ENCODE measurements around the gene LRRC23. TPM values are rescaled to one million over a fixed set of nuclear protein-coding genes. Genes with fewer than 3 reads are reported as not detected.
A peak's percentile ranks its signal among the peaks of the same experiment; 100 is the strongest.

Gene LRRC23
- total and polyA plus RNA-seq, 2 experiments from 2014 or later, result 2.4 to 9.1 TPM

GRCh38 chr12:6915789-6916285, 11.2 kb downstream of the LRRC23 start:
- ATAC-seq (no peak), DNase-seq (ENCODE audit: low spot score) (no peak)
- peaks cover 19% of the 10 kb centered on the region for H3K4me1 ChIP-seq (ENCODE audit: insufficient read depth)
- H3K4me3 ChIP-seq, result peak overlapping the region; percentile 92; the same call in 1 of the 2 replicates
- no peak overlapping the region for H3K27ac ChIP-seq (ENCODE audit: low read depth)
- Mint-ChIP-seq H3K36me3 (ENCODE audit: low read depth) (peaks cover 44% of the 10 kb centered on the region), H3K27me3 (ENCODE audit: insufficient read depth, low read depth, poor library complexity) (peaks cover 17% of the 10 kb centered on the region), H3K9me3 (no peaks in the 10 kb centered on the region), H3K27ac (no peak overlapping the region), H3K4me1 (peaks cover 39% of the 10 kb centered on the region), H3K4me3 (peak overlapping the region; percentile 97)
- no peaks in the 10 kb centered on the region for H3K27me3 ChIP-seq (ENCODE audit: insufficient read depth)
- no peaks in the 10 kb centered on the region for H4K20me1 ChIP-seq (replicated peaks; ENCODE audit: insufficient read depth)
- TF ChIP-seq STAT1 (IDR thresholded peaks at IDR 0.05; ENCODE audit: unreplicated experiment), result no peak
- no peak for TF ChIP-seq NANOG (IDR thresholded peaks at IDR 0.05; ENCODE audit: borderline replicate concordance)
- TF ChIP-seq, protein P1, sequence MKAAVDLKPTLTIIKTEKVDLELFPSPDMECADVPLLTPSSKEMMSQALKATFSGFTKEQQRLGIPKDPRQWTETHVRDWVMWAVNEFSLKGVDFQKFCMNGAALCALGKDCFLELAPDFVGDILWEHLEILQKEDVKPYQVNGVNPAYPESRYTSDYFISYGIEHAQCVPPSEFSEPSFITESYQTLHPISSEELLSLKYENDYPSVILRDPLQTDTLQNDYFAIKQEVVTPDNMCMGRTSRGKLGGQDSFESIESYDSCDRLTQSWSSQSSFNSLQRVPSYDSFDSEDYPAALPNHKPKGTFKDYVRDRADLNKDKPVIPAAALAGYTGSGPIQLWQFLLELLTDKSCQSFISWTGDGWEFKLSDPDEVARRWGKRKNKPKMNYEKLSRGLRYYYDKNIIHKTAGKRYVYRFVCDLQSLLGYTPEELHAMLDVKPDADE (IDR thresholded peaks at IDR 0.05), result no peak
- TF ChIP-seq ZNF114 (CRISPR knock-in tag; IDR thresholded peaks at IDR 0.05), result no peak
- no peak for TF ChIP-seq JUNB (IDR thresholded peaks at IDR 0.05; ENCODE audit: unreplicated experiment)
- no peak for TF ChIP-seq CTCF (conservative IDR thresholded peaks at IDR 0.05; ENCODE audit: low read depth in 2 of 2)
- TF ChIP-seq CREB1 (CRISPR knock-in tag; IDR thresholded peaks at IDR 0.05; ENCODE audit: low read depth), result no peak
- TF ChIP-seq EZH2phosphoT487 (IDR thresholded peaks at IDR 0.05; ENCODE audit: unreplicated experiment), result no peak
- no peak overlapping the region for H2AFZ ChIP-seq
- peaks cover 8% of the 10 kb centered on the region for H3K79me2 ChIP-seq (replicated peaks; ENCODE audit: insufficient read depth)
- no peaks in the 10 kb centered on the region for H3K9me2 ChIP-seq (ENCODE audit: insufficient read depth)
- 0 out of 2 replicates have a peak, but pooled peaks cover 15% of the 10 kb centered on the region for H3F3A ChIP-seq (replicated peaks; ENCODE audit: low read depth)
- H3K4me2 ChIP-seq, result peak overlapping the region; percentile 98
- H3K36me3 ChIP-seq (ENCODE audit: insufficient read depth), result peaks cover 6% of the 10 kb centered on the region

- no peak for ATAC-seq
- Histone ChIP-seq H3K79me2 (replicated peaks; ENCODE audit: insufficient read depth) (peaks cover 8% of the 10 kb centered on the region), H3F3A (replicated peaks; ENCODE audit: low read depth) (0 out of 2 replicates have a peak, but pooled peaks cover 15% of the 10 kb centered on the region), H3K36me3 (ENCODE audit: insufficient read depth) (peaks cover 6% of the 10 kb centered on the region), H2AFZ (no peak overlapping the region), H3K27me3 (ENCODE audit: insufficient read depth) (no peaks in the 10 kb centered on the region), H4K20me1 (replicated peaks; ENCODE audit: insufficient read depth) (no peaks in the 10 kb centered on the region), H3K4me2 (no peak overlapping the region), H3K27ac (ENCODE audit: low read depth) (no peak overlapping the region), H3K4me3 (no peak overlapping the region), H3K4me1 (ENCODE audit: insufficient read depth) (peaks cover 19% of the 10 kb centered on the region), H3K9me2 (ENCODE audit: insufficient read depth) (no peaks in the 10 kb centered on the region)
- DNase-seq (ENCODE audit: low spot score), result no peak
- Mint-ChIP-seq H3K4me3 (peak overlapping the region; percentile 97), H3K9me3 (no peaks in the 10 kb centered on the region), H3K27ac (no peak overlapping the region), H3K27me3 (ENCODE audit: insufficient read depth, low read depth, poor library complexity) (peaks cover 17% of the 10 kb centered on the region), H3K4me1 (peaks cover 39% of the 10 kb centered on the region), H3K36me3 (ENCODE audit: low read depth) (peaks cover 50% of the 10 kb centered on the region)
- TF ChIP-seq EZH2phosphoT487 (IDR thresholded peaks at IDR 0.05; ENCODE audit: unreplicated experiment) (no peak), ZNF331 (CRISPR knock-in tag; IDR thresholded peaks at IDR 0.05; ENCODE audit: low read depth) (no peak), POLR2AphosphoS5 (IDR thresholded peaks at IDR 0.05; ENCODE audit: low read depth) (no peak), NANOG (IDR thresholded peaks at IDR 0.05; ENCODE audit: borderline replicate concordance) (no peak), STAT1 (IDR thresholded peaks at IDR 0.05; ENCODE audit: unreplicated experiment) (no peak), ZNF114 (CRISPR knock-in tag; IDR thresholded peaks at IDR 0.05) (no peak), EZH2 (IDR thresholded peaks at IDR 0.05; ENCODE audit: low read depth, unreplicated experiment) (no peak)
- TF ChIP-seq, protein P2, sequence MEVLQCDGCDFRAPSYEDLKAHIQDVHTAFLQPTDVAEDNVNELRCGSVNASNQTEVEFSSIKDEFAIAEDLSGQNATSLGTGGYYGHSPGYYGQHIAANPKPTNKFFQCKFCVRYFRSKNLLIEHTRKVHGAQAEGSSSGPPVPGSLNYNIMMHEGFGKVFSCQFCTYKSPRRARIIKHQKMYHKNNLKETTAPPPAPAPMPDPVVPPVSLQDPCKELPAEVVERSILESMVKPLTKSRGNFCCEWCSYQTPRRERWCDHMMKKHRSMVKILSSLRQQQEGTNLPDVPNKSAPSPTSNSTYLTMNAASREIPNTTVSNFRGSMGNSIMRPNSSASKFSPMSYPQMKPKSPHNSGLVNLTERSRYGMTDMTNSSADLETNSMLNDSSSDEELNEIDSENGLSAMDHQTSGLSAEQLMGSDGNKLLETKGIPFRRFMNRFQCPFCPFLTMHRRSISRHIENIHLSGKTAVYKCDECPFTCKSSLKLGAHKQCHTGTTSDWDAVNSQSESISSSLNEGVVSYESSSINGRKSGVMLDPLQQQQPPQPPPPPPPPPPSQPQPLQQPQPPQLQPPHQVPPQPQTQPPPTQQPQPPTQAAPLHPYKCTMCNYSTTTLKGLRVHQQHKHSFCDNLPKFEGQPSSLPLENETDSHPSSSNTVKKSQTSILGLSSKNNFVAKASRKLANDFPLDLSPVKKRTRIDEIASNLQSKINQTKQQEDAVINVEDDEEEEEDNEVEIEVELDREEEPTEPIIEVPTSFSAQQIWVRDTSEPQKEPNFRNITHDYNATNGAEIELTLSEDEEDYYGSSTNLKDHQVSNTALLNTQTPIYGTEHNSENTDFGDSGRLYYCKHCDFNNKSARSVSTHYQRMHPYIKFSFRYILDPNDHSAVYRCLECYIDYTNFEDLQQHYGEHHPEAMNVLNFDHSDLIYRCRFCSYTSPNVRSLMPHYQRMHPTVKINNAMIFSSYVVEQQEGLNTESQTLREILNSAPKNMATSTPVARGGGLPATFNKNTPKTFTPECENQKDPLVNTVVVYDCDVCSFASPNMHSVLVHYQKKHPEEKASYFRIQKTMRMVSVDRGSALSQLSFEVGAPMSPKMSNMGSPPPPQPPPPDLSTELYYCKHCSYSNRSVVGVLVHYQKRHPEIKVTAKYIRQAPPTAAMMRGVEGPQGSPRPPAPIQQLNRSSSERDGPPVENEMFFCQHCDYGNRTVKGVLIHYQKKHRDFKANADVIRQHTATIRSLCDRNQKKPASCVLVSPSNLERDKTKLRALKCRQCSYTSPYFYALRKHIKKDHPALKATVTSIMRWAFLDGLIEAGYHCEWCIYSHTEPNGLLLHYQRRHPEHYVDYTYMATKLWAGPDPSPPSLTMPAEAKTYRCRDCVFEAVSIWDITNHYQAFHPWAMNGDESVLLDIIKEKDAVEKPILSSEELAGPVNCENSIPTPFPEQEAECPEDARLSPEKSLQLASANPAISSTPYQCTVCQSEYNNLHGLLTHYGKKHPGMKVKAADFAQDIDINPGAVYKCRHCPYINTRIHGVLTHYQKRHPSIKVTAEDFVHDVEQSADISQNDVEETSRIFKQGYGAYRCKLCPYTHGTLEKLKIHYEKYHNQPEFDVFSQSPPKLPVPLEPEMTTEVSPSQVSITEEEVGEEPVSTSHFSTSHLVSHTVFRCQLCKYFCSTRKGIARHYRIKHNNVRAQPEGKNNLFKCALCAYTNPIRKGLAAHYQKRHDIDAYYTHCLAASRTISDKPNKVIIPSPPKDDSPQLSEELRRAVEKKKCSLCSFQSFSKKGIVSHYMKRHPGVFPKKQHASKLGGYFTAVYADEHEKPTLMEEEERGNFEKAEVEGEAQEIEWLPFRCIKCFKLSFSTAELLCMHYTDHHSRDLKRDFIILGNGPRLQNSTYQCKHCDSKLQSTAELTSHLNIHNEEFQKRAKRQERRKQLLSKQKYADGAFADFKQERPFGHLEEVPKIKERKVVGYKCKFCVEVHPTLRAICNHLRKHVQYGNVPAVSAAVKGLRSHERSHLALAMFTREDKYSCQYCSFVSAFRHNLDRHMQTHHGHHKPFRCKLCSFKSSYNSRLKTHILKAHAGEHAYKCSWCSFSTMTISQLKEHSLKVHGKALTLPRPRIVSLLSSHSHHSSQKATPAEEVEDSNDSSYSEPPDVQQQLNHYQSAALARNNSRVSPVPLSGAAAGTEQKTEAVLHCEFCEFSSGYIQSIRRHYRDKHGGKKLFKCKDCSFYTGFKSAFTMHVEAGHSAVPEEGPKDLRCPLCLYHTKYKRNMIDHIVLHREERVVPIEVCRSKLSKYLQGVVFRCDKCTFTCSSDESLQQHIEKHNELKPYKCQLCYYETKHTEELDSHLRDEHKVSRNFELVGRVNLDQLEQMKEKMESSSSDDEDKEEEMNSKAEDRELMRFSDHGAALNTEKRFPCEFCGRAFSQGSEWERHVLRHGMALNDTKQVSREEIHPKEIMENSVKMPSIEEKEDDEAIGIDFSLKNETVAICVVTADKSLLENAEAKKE (CRISPR knock-in tag; IDR thresholded peaks at IDR 0.05), result no peak
Measured at GRCh38 chr12:6916426-6917200, 12.0 kb downstream of the LRRC23 start.

Measured in GM23338 (cell line).